HT-29 (cell line): Measurements from ENCODE around the gene MARCHF2. TPM values are rescaled to one million over a fixed set of nuclear protein-coding genes. Genes with fewer than 3 reads are reported as not detected.
A peak's percentile ranks its signal among the peaks of the same experiment; 100 is the strongest.
"Not testable (repeated sequence)": the region's sequence is repeated elsewhere in the genome, so short reads cannot be mapped to it uniquely, and the experiment has no call there.

ENCODE experiments used
- DNase-seq: peaks from one replicate; pipeline ENCODE4 v3.0.0-alpha.2; 2015; ENCODE audit warnings: low spot score
- total RNA-seq: library from RNA; depleted of rRNA; stranded (reverse); fragments of >200 nt; shearing (Covaris generic); gene quantifications from 2 replicates; pipeline ENCODE4 v1.2.3, GENCODE V29; 2014

The MARCHF2 gene
- total RNA-seq, 1 experiment from 2014 or later = 25.2 TPM

DNA sequence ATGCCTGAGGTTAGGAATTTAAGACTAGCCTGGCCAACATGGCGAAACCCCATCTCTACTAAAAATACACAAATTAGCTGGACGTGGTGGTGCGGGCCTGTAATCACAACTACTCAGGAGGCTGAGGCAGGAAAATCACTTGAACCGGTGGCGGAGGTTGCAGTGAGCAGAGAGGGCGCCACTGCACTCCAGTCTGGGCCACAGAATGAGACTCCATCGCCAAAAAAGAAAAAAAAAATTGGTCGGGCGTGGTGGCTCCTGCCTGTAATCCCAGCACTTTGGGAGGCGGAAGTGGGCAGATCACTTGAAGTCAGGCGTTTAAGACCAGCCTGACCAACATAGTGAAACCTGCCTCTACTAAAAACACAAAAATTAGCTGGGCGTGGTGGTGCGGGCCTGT, 2.4 kb upstream of the MARCHF2 start:
- DNase-seq = not testable (repeated sequence)

DNA sequence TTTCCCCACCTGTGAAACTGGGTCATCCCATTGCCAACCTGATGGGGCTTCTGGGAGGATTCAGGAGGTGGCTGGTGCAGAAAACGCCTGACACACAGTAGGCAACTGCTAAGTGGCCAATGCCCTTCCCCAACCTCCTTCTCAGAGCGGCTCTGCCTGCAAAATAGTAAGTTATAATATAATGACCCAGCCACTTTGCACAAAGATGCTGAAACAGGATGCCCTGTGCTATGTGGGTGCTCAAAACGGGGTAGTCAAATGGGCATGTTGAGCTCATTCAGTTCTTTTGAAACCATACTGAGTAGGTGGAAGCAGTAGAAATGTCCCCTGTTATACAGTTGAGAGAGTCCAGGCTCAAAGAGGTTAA, 507 bp downstream of the MARCHF2 start:
- DNase-seq = no peak

DNA sequence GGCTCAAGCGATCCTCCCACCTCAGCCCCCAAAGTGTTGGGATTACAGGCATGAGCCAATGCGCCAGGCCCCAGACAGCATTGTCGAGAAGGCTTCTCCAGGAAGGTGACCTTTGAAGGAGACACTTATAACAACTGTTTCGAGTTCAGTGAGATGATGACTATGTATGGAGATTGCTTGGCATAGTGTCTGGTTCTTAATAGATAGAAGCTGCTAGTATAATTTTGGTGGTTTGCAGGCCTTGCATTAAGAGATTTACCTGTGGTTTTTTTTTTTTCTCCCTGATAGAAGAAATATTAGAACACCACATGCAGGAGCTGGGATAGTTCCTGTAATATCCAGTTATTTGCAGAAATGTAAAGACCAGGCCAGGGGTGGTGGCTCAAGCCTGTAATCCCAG, 3.7 kb downstream of the MARCHF2 start:
- DNase-seq = no peak

GRCh38 chr19:8421484-8422461, 8.7 kb downstream of the MARCHF2 start:
- no peak for DNase-seq

GRCh38 chr19:8423817-8424223, 10.7 kb downstream of the MARCHF2 start:
- peak; percentile 41 for DNase-seq

DNA sequence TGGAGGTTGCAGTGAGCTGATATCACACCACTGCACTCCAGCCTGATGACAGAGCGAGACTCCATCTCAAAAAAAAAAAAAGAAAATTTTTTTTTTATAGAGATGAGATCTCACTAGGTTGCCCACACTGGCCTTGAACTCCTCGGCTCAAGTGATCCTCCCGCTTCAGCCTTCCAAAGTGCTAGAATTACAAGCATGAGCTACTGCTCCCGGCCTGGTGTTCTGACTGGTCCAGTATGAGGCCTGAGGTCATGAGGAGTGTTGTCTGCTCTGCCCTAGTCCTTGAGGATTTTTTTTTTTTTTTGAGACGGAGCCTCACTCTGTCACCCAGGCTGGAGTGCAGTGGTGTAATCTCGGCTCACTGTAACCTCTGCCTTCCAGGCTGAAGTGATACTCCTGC, 12.2 kb downstream of the MARCHF2 start:
- DNase-seq = not testable (repeated sequence)

GRCh38 chr19:8426283-8426682, 13.2 kb downstream of the MARCHF2 start:
- no peak for DNase-seq

- no peak for DNase-seq
Measured at GRCh38 chr19:8429044-8429443, 15.9 kb downstream of the MARCHF2 start.

DNA sequence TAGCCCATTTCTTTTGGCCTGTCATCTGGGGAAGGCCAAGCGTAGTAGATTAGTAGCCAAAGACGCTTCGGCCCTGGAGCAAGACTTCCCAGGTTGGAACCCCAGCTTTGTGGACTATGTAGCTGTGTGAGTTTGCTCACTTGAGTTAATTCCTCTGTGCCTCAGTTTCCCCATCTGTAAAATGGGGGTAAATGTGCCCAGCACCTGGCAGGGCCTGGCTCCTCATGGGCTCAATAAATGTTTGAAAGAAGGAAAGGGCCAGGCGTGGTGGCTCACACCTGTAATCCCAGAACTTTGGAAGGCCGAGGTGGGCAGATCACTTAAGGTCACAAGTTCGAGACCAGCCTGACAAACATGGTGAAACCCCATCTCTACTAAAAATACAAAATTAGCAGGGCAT, 16.7 kb downstream of the MARCHF2 start:
- DNase-seq = no peak

DNA sequence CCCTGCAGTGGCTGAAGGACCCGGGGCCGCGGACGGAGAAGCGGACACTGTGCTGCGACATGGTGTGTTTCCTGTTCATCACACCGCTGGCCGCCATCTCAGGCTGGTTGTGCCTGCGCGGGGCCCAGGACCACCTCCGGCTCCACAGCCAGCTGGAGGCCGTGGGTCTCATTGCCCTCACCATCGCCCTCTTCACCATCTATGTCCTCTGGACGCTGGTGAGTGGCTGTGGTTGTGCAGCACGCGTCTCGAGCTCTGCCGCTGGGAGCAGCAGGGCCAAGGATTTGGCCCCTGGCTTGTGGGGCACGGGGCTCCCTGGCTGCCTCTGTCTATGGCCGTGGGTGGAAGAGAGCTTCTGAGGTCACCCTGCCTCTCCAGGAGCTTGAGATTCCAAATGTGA, 17.5 kb downstream of the MARCHF2 start:
- DNase-seq = no peak

- DNase-seq = no peak
Measured at GRCh38 chr19:8438236-8438635, 25.1 kb downstream of the MARCHF2 start.

DNA sequence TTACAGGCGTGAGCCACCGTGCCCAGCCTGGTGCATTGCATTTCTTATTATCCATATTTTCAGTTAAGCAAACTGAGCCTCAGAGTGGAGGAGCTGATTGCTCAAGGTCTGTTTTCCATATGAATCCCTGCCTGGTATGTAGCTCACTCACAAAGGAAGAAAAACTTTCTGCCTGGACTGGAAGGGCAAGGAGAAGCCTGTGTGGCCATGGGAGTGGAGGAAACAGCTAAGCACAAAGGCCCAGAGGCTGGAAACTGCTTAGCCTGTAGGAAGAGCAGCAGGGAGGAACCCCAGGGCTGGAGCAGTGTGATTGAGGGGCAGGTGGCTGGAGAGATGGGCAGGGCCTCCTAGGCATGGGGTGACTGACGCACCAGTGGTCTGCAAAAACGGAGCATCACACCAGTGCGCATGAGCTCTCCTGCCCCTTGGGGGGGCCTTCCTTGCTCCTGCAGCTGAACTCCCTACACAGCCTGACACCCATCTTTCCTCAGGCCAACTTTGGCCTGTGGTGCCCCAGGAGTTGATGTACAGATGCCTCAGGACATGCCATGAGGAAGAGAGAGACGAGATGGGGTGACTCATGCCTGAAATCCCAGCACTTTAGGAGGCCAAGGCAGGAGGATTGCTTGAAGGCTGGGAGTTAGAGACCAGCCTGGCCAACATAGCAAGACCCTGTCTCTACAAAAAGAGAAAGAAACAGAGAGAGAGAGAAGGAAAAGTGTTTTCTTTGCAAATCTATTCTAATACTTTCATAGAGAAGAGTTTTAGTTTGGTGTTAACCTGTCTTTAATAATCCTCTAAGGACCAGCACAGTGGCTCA, 28.8 kb downstream of the MARCHF2 start:
- no peak for DNase-seq

DNA sequence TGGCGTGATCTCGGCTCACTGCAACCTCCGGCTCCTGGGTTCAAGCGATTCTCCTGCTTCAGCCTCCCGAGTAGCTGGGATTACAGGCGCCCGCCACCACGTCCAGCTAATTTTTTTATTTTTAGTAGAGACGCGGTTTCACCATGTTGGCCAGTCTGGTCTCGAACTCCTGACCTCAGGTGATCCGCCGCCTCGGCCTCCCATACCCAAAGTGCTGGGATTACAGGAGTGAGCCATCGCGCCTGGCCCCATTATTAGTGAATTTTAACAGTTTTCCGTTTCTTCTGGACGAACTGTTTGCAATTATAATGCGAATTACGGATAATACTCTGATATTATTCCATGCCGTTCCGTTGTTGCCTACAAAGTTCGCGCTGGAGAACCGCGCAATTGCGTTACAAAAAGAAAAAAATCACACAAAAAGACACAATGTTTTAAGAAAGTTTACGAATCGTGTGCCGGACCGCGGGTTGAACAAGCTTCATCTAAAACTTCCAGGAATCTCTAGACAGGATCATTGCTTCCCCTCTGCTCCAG, 31.1 kb downstream of the MARCHF2 start:
- DNase-seq = not testable (repeated sequence)

DNA sequence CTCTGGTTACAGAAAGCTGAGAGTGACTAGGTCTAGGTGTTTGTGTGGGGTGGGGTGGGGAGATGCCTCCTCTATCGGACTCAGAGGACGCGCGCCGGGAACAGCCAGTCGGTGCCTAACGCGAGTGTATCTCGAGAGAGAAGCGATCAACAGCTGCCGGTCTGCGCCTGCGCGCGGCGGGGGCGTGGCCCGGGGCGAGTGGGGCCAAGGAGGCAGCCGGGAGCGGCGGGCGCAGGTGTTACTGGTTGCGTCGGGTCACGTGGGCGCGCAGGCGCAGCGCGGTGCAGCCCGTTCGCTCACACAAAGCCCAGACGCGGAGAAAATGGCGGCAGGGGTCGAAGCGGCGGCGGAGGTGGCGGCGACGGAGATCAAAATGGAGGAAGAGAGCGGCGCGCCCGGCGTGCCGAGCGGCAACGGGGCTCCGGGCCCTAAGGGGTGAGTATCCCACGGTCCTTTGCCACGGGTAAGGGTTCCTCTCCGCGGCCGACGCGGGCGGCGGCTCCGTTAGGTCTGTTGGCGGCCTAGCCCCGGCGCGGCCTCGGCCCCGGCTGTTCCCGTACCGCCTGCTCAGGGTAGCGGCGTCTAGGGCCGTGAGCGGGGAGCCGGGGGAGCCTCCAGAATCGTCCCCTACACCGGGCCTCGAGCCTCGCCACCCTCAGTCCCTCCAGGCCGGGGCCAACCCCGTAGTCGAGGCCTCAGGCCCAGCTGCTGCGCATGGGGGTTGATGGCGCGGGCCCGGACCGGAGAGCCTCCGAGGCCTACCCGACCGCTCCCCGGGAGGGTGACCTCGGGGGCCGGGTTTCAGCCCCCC, 31.8 kb downstream of the MARCHF2 start, which contains the start of gene HNRNPM:
HNRNPM (plus strand) TSS at position 299 of the 811 bp plus-strand sequence; CDS start at position 323, 24 bp downstream.
- peak; percentile 94 for DNase-seq

- DNase-seq = peak; percentile 37
Measured at GRCh38 chr19:8445488-8446001, 32.4 kb downstream of the MARCHF2 start.

DNA sequence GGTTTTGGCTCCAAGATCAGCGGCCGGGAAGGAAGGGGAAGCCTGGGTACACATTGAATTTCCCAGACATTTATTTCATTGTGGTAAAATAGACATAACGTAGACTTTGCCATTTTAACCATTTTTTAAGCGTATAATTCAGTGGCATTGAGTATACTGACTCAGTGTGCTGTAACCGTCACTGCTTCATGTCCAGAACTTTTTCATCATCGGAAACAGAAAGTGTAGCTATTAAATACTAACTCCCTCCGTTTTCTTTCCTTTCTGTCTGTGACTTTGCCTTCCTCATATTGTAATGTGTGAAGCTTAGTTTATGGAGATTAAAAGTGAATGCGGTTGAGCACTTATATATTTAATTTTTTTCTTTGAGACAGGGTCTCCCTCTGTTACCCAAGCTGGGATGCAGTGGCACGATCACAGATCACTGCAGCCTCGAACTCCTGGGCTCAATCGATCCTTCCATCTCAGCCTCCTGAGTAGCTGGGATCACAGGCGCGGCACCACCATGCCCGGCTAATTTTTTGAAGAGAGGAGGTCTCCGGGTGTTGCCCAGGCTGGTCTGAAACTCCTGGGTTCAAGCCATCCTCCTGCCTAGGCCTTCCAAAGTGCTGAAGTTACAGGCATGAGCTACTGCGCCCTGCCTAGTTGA, 33.1 kb downstream of the MARCHF2 start:
- DNase-seq = no peak

GRCh38 chr19:8449830-8450229, 36.7 kb downstream of the MARCHF2 start:
- no peak for DNase-seq

- no peak for DNase-seq
Measured at GRCh38 chr19:8451377-8451776, 38.3 kb downstream of the MARCHF2 start.

DNA sequence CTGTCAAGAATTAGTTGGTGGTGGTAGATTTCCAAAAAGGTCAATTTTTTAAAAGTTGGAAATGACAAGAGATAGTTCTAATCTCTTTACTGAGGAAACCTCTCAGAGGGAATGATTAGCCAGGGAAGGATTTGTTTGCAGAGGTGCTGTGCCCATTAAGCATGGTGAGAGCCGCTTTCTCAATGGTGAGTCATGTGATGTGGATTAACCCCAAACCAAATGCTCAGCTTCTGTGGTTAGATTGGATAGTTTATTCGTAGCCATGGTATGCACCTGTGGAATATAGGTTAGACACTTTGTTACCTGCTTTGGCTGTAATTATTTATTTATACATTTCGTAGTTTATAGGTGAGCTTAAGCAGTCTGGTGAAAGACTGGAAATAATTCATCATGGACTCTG, 38.8 kb downstream of the MARCHF2 start:
- peak; percentile 63 for DNase-seq

GRCh38 chr19:8452446-8453123, 39.5 kb downstream of the MARCHF2 start:
- DNase-seq = no peak
